GM21825 (cell line): Measurements from ENCODE around the gene GEMIN2.
"Not testable (repeated sequence)": the region's sequence is repeated elsewhere in the genome, so short reads cannot be mapped to it uniquely, and the experiment has no call there.

Source experiments
- ATAC-seq: cut with Tn5 transposase; IDR thresholded peaks from one replicate; pipeline ENCODE4 v1.9.1; 2021; ENCODE audit warnings: mild to moderate bottlenecking, moderate library complexity; ENCODE audit not compliant: unreplicated experiment

The GEMIN2 gene

GRCh38 chr14:39114073-39114838 lies at the start of gene GEMIN2:
TSS of gene GEMIN2 (plus strand) at chr14:39114323. CDS start at chr14:39114339, 16 bp downstream.
- peak; percentile 91 for ATAC-seq

- ATAC-seq, result not testable (repeated sequence)
Observed at GRCh38 chr14:39069169-39069805, 44.8 kb upstream of the GEMIN2 start.

- ATAC-seq, result no peak
Observed at GRCh38 chr14:39069923-39070322, 44.2 kb upstream of the GEMIN2 start.

- no peak for ATAC-seq
Observed at GRCh38 chr14:39071096-39071495, 43.0 kb upstream of the GEMIN2 start.

GRCh38 chr14:39080886-39081285 lies 33.2 kb upstream of the GEMIN2 start:
- ATAC-seq, result no peak

GRCh38 chr14:39083127-39083526 lies 31.0 kb upstream of the GEMIN2 start:
- ATAC-seq, result no peak

GRCh38 chr14:39085933-39086332 lies 28.2 kb upstream of the GEMIN2 start:
- no peak for ATAC-seq

GRCh38 chr14:39087493-39087892 lies 26.6 kb upstream of the GEMIN2 start:
- ATAC-seq, result no peak

- ATAC-seq, result no peak
Observed at GRCh38 chr14:39090548-39091111, 23.5 kb upstream of the GEMIN2 start.

- no peak for ATAC-seq
Observed at GRCh38 chr14:39091716-39092115, 22.4 kb upstream of the GEMIN2 start.

- ATAC-seq, result no peak
Observed at GRCh38 chr14:39094515-39094914, 19.6 kb upstream of the GEMIN2 start.

- no peak for ATAC-seq
Observed at GRCh38 chr14:39097159-39097558, 17.0 kb upstream of the GEMIN2 start.

- not testable (repeated sequence) for ATAC-seq
Observed at GRCh38 chr14:39099215-39099614, 14.9 kb upstream of the GEMIN2 start.

GRCh38 chr14:39099748-39100147 lies 14.4 kb upstream of the GEMIN2 start:
- ATAC-seq, result no peak

- ATAC-seq, result peak; percentile 8
Observed at GRCh38 chr14:39102265-39102968, 11.7 kb upstream of the GEMIN2 start.

- peak; percentile 96 for ATAC-seq
Observed at GRCh38 chr14:39102969-39103957, 10.9 kb upstream of the GEMIN2 start, which contains the start of gene SEC23A. TSS of gene SEC23A (minus strand) at chr14:39103235. CDS start at chr14:39096118, 7,117 bp downstream.

GRCh38 chr14:39104078-39104801 lies 9.9 kb upstream of the GEMIN2 start:
- not testable (repeated sequence) for ATAC-seq

GRCh38 chr14:39107591-39107996 lies 6.5 kb upstream of the GEMIN2 start:
- ATAC-seq, result no peak

- no peak for ATAC-seq
Observed at GRCh38 chr14:39108791-39109190, 5.3 kb upstream of the GEMIN2 start.
